MCF 10A (cell line): Measurements from ENCODE around the gene IL26. TPM values are rescaled to one million over a fixed set of nuclear protein-coding genes. Genes with fewer than 3 reads are reported as not detected.

Experiments used
- BruUV-seq: library from RNA; stranded (reverse); fragments of 400-500 nt; replicated peaks from 2 replicates; lab custom pipeline; 2021; lab: Mats Ljungman, UMichigan
- CTCF ChIA-PET: fragments of 300-600 bp; sonication (Branson Sonifier 250); formaldehyde crosslinking; extraction: SDS; loops from one replicate; lab custom pipeline; 2021; ENCODE audit warnings: antibody characterized with exemption, inconsistent platforms; lab: Yijun Ruan, JAX
- POLR2A ChIA-PET: fragments of 300-600, 350-650 bp; sonication (Branson Sonifier 250); formaldehyde crosslinking; extraction: SDS; loops from one replicate; lab custom pipeline; 2020; ENCODE audit warnings: antibody characterized with exemption, inconsistent platforms; lab: Yijun Ruan, JAX
- DNase-seq: peaks from one replicate; pipeline ENCODE4 v3.0.0-alpha.2; 2018; ENCODE audit not compliant: unreplicated experiment
- H3K27ac Mint-ChIP-seq: one replicate; pipeline ENCODE4 v1.8.0; 2022; ENCODE audit warnings: mild to moderate bottlenecking, low read depth, mixed read lengths; ENCODE audit not compliant: unreplicated experiment
- H3K27me3 Mint-ChIP-seq: one replicate; pipeline ENCODE4 v1.8.0; 2022; ENCODE audit warnings: mixed read lengths; ENCODE audit not compliant: insufficient read depth, unreplicated experiment
- H3K36me3 Mint-ChIP-seq: one replicate; pipeline ENCODE4 v1.8.0; 2022; ENCODE audit warnings: mild to moderate bottlenecking, moderate library complexity, mixed read lengths; ENCODE audit not compliant: insufficient read depth, unreplicated experiment
- H3K4me1 Mint-ChIP-seq: one replicate; pipeline ENCODE4 v1.8.0; 2022; ENCODE audit warnings: mixed read lengths; ENCODE audit not compliant: insufficient read depth, unreplicated experiment
- H3K4me3 Mint-ChIP-seq: one replicate; pipeline ENCODE4 v1.8.0; 2022; ENCODE audit warnings: mild to moderate bottlenecking, moderate library complexity, mixed read lengths; ENCODE audit not compliant: unreplicated experiment
- H3K9me3 Mint-ChIP-seq: one replicate; pipeline ENCODE4 v1.8.0; 2022; ENCODE audit warnings: mixed read lengths; ENCODE audit not compliant: unreplicated experiment
- intact Hi-C: fragments of 100-400 bp; cut with micrococcal nuclease; formaldehyde crosslinking; loops from 2 replicates; pipeline ENCODE4 v1.14.1; 2022
- total RNA-seq: library from RNA; stranded (reverse); gene quantifications from 2 replicates; pipeline ENCODE4 v1.2.3, GENCODE V29; 2022
- TF ChIP-seq, protein P1 (sequence below): fragments of 200-600 bp; IDR thresholded peaks from one replicate; pipeline ENCODE4 v1.8.0; 2022; ENCODE audit warnings: antibody characterized with exemption, mild to moderate bottlenecking; ENCODE audit not compliant: unreplicated experiment

IL26 gene
- total RNA-seq, 1 experiment from 2014 or later: not detected

DNA sequence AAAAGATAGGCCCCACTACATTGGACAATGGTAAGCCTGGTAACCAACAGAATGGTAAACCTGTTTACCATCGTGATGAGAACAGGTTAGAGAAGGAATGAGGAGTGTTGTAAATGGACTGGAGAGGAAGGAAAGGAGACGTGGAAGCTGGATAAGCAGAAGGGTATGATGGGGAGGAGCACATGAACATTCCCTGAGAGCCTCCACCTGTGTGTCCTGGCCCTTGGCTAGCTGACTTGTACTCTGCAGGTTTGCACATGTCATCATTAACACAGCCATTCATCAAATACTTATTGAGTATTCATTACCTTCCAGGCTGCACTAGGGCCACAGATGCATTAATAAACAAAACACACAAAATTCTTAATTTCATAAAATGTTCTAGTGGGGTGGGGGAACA is 4.3 kb upstream of the IL26 start:
- intact Hi-C loops: no loop called here
- DNase-seq: no peak
- CTCF ChIA-PET: interaction anchor here (0.6 to 1.2 kb wide), 3 partner anchors 86 to 980 kb away, joined by 3 read pairs; no protein-coding TSS in a partner anchor
- Mint-ChIP-seq H3K4me1 (peaks cover 8% of the 10 kb centered on the region), H3K27me3 (no peaks in the 10 kb centered on the region), H3K9me3 (no peaks in the 10 kb centered on the region), H3K36me3 (no peaks in the 10 kb centered on the region), H3K27ac (no peak overlapping the region), H3K4me3 (no peak overlapping the region)
- no TSS peak for BruUV-seq
- TF ChIP-seq, protein P1, sequence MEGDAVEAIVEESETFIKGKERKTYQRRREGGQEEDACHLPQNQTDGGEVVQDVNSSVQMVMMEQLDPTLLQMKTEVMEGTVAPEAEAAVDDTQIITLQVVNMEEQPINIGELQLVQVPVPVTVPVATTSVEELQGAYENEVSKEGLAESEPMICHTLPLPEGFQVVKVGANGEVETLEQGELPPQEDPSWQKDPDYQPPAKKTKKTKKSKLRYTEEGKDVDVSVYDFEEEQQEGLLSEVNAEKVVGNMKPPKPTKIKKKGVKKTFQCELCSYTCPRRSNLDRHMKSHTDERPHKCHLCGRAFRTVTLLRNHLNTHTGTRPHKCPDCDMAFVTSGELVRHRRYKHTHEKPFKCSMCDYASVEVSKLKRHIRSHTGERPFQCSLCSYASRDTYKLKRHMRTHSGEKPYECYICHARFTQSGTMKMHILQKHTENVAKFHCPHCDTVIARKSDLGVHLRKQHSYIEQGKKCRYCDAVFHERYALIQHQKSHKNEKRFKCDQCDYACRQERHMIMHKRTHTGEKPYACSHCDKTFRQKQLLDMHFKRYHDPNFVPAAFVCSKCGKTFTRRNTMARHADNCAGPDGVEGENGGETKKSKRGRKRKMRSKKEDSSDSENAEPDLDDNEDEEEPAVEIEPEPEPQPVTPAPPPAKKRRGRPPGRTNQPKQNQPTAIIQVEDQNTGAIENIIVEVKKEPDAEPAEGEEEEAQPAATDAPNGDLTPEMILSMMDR: no peak
- POLR2A ChIA-PET: no interaction called here

DNA sequence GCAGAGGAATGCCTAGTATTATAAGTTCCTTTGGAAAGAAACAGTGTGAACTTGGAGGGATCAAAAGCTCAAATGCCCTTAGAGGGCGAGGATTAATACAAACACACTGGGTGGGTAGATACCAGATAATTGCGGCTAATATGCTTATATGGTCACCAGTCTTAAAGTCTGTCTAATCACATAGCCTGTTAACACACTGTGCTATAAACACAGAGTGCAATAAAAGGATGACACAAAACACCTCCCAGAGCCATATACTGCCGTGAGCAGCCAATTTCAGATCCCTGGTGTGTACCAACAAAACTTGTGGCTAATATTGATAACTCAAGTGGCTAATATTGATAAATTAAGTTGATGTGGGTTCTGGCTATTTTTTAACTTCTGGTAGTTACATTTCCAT is 1.7 kb upstream of the IL26 start:
- Mint-ChIP-seq H3K36me3 (no peaks in the 10 kb centered on the region), H3K27ac (no peak overlapping the region), H3K4me3 (no peak overlapping the region), H3K27me3 (no peaks in the 10 kb centered on the region), H3K9me3 (no peaks in the 10 kb centered on the region), H3K4me1 (peaks cover 26% of the 10 kb centered on the region)
- POLR2A ChIA-PET: no interaction called here
- no peak for DNase-seq
- CTCF ChIA-PET: no interaction called here
- TF ChIP-seq, protein P1: no peak
- intact Hi-C loops: no loop called here
- BruUV-seq: no TSS peak

DNA sequence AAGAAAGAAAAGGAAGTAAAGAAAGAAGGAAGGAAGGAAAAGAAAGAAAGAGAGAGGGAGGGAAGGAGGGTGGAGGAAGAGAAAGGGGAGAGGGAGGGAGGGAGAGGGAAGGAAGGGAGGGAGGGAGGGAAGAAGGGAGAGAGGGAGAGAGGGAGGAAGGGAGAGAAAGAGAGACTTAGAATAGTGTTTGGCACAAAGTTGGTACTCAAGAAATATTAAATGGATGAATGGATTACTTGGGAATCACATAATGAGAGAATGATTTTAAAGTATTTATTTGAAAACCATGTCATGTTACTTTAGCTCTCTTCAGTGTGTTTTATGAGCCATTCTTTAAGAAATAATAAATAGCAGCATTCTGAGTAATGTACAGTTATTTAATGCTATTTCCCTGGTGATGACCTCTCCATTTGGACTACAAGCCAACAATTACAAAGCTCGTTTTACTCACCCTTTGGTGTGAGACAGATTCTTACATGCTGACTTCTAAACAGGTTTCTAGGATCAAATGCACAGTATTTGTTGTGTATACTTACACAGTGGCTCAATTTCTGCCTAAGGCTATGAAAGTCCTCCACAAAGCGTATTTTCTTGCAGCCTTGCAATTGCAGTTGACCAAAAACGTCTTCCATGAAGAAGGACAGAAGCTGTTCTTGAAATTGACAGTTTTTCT is 861 bp downstream of the IL26 start:
- Mint-ChIP-seq H3K27ac (no peak overlapping the region), H3K4me3 (no peak overlapping the region), H3K4me1 (peaks cover 22% of the 10 kb centered on the region), H3K9me3 (no peaks in the 10 kb centered on the region), H3K27me3 (no peaks in the 10 kb centered on the region), H3K36me3 (no peaks in the 10 kb centered on the region)
- BruUV-seq: no TSS peak
- TF ChIP-seq, protein P1: no peak
- intact Hi-C loops: loop anchor here (5.0 kb wide), 2 partner anchors 43 to 443 kb away; no protein-coding TSS in a partner anchor
- POLR2A ChIA-PET: interaction anchor here (1.0 to 4.4 kb wide), 4 partner anchors 35 to 96 kb away, joined by 3 to 24 read pairs (median 10); no protein-coding TSS in a partner anchor
- CTCF ChIA-PET: interaction anchor here (0.6 to 5.1 kb wide), 11 partner anchors 13 to 184 kb away, joined by 3 to 151 read pairs (median 6); no protein-coding TSS in a partner anchor
- peak; percentile 62 for DNase-seq

DNA sequence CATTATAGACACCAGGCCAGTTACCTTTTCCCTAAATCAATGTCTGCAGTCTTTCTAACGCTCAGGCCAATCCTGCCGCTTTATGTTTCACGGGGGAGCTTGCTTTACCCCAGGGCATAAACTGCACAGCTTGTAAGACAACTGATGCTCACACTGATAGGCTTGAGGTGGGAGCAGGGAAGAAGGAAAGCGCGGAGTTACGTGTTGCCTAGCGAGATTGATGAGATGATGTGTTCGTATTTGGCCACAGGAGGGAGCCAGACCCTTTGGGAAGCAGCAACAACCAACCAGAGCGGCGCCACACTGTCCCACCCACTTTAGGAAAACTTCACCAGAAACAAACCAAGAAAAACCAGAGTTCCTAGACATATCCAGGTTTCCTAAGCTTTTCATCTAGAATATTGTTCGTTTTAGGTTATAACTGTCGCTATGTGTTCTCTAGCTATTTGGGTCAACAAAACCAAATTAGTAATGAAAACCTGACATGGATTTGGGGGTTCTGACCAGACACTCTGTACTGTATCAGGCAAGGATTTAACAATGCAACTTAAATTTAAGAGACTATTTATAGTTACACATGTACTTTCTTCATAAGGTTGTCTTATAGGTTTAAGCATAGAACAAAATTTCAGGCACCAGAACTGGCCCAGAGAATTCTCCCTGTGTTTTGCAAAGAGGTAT is 2.4 kb downstream of the IL26 start:
- Mint-ChIP-seq H3K36me3 (no peaks in the 10 kb centered on the region), H3K27ac (no peak overlapping the region), H3K9me3 (no peaks in the 10 kb centered on the region), H3K27me3 (peaks cover 12% of the 10 kb centered on the region), H3K4me3 (no peak overlapping the region), H3K4me1 (peaks cover 20% of the 10 kb centered on the region)
- ChIA-PET POLR2A (interaction anchor here (1.3 to 4.4 kb wide), 5 partner anchors 11 to 182 kb away, joined by 3 to 24 read pairs (median 16); no protein-coding TSS in a partner anchor), CTCF (interaction anchor here (0.6 to 5.1 kb wide), 49 partner anchors 9 to 1882 kb away, joined by 3 to 151 read pairs (median 4); partner anchors contain the start of gene MDM1)
- TF ChIP-seq, protein P1: peak; percentile 87
- DNase-seq: peak; percentile 88
- no TSS peak for BruUV-seq
- intact Hi-C loops: loop anchor here (1.0 to 5.0 kb wide), 5 partner anchors 44 to 866 kb away; no protein-coding TSS in a partner anchor
